ENCODE data around the gene TSPY1.
"Not testable (repeated sequence)": the region's sequence is repeated elsewhere in the genome, so short reads cannot be mapped to it uniquely, and the experiment has no call there.

Gene TSPY1, protein sequence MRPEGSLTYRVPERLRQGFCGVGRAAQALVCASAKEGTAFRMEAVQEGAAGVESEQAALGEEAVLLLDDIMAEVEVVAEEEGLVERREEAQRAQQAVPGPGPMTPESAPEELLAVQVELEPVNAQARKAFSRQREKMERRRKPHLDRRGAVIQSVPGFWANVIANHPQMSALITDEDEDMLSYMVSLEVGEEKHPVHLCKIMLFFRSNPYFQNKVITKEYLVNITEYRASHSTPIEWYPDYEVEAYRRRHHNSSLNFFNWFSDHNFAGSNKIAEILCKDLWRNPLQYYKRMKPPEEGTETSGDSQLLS

GRCh38 chrY:9466655-9467054, at the start of gene TSPY1:
TSPY1 (plus strand) TSS chrY:9466955; CDS start chrY:9467001, 46 bp downstream.
- DNase-seq (ENCODE audit: low read depth in 1 of 2, low spot score in 1 of 2) = not testable (repeated sequence)

DNA sequence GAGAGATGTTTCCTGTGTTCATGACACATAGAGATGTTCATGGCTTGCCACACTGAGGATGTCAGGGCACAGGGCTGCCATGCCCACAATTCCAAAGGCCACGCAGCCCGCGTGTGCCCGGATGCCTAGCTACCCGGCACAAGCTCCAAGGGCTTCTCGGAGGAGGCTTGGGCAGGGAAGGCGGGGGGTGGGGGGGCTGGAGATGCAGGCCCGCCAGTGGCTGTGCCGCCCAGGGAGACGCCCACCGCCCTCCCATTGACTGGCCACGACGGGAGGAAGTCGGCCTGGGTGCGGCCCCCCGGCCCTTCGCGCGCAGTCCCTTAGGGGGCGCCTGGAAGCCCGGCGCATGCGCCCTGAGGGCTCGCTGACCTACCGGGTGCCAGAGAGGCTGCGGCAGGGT, 20.2 kb downstream of the TSPY1 start, which contains the start of gene TSPY9:
TSS of gene TSPY9 (plus strand) at position 301 of the 400 bp plus-strand sequence. CDS start at position 347, 46 bp downstream.
- DNase-seq (ENCODE audit: low read depth in 1 of 2, low spot score in 1 of 2) = not testable (repeated sequence)

DNA sequence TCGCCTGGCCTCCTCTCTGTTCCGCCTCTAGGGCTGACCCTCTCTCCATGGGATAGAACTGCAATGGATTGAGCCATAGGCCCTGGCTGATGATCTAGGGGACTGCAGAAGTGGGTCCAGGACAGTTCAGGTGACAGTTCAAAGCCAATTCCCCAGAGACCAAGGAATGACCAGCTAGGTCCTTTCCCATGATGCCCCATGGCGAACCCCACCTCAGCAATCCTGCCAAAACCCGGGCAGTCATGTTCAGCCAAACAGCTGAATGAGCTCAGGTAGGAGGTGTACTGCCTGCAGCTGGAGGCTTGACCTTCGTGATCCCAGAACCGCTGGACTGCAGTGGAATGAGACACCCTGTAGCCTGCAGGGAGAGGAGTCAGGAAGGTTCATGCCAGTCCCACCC, 37.6 kb downstream of the TSPY1 start:
- not testable (repeated sequence) for DNase-seq (ENCODE audit: low read depth in 1 of 2, low spot score in 1 of 2)

- DNase-seq (ENCODE audit: low read depth in 1 of 2, low spot score in 1 of 2) = not testable (repeated sequence)
These were observed 49.5 kb downstream of the TSPY1 start for GRCh38 chrY:9516287-9516686.
